HepG2 (cell line): ENCODE measurements around the gene CABLES1. TPM values are rescaled to one million over a fixed set of nuclear protein-coding genes. Genes with fewer than 3 reads are reported as not detected.
A peak's percentile ranks its signal among the peaks of the same experiment; 100 is the strongest.

Source experiments
- ATAC-seq: fragments of 200-7000 bp; cut with Tn5 transposase; 3 replicates; pipeline ENCODE4 v1.9.1; 2020; ENCODE audit warnings: mild to moderate bottlenecking, moderate library complexity
- BruUV-seq: library from RNA; stranded (reverse); fragments of 400-500 nt; replicated peaks from 2 replicates; lab custom pipeline; 2021; lab: Mats Ljungman, UMichigan
- CTCF ChIA-PET: fragments of 300-600 bp; formaldehyde crosslinking; extraction: SDS; loops from one replicate; lab custom pipeline; 2021; ENCODE audit warnings: low total read pairs, inconsistent platforms, low intra/inter-chr PET ratio; lab: Yijun Ruan, JAX
- POLR2A ChIA-PET: fragments of 350-600 bp; sonication (Branson Sonifier 250); formaldehyde crosslinking; loops from one replicate; lab custom pipeline; 2020; ENCODE audit warnings: antibody characterized with exemption, inconsistent platforms; lab: Yijun Ruan, JAX
- DNase-seq: peaks from one replicate; pipeline ENCODE4 v3.0.0-alpha.2; 2015; ENCODE audit warnings: low spot score
- FAIRE-seq: peaks from 3 replicates; lab custom pipeline; 2011; peaks lifted over from hg19 to GRCh38; lab: Jason Lieb, UNC
- H2AFZ ChIP-seq: one replicate; pipeline ENCODE4 v1.6.1; 2011; ENCODE audit warnings: low read length, inconsistent platforms
- H3K27ac ChIP-seq: fragments of 300-600 bp; 3 replicates; pipeline ENCODE4 v1.8.0; 2011; ENCODE audit warnings: mixed run types, mild to moderate bottlenecking, mixed read lengths, low read length, inconsistent platforms; ENCODE audit not compliant: insufficient read depth; ENCODE audit errors: extremely low read length
- H3K27me3 ChIP-seq, 2 experiments: fragments of 200-600 bp in 1 of 2; 2 replicates in 1 of 2; 3 replicates in 1 of 2; pipeline versions ENCODE4 v1.6.0 to v1.8.0; 2011; ENCODE audit warnings: low read length in 2 of 2, mild to moderate bottlenecking in 2 of 2, moderate library complexity in 2 of 2, inconsistent platforms in 1 of 2; ENCODE audit not compliant: insufficient read depth in 2 of 2, control insufficient read depth in 1 of 2
- H3K36me3 ChIP-seq, 2 experiments: fragments of 200-600 bp in 1 of 2; replicated peaks in 1 of 2; 2 replicates in 1 of 2; 3 replicates in 1 of 2; pipeline versions ENCODE4 v1.5.1 to v1.8.0; 2011; ENCODE audit warnings: low read length in 2 of 2, inconsistent platforms in 1 of 2; ENCODE audit not compliant: insufficient read depth in 2 of 2, control insufficient read depth in 1 of 2
- H3K4me1 ChIP-seq: 2 replicates; pipeline ENCODE4 v1.5.1; 2012; ENCODE audit warnings: low read length, inconsistent platforms; ENCODE audit not compliant: insufficient read depth
- H3K4me2 ChIP-seq: 2 replicates; pipeline ENCODE4 v1.6.0; 2011; ENCODE audit warnings: low read depth, low read length, inconsistent platforms
- H3K4me3 ChIP-seq, 3 experiments: fragments of 200-600 bp in 1 of 3; sonication (generic), shearing (Covaris generic) in 1 of 3; replicated peaks in 1 of 3; 2 replicates each; pipeline ENCODE4 v1.5.1; 2011 to 2016; ENCODE audit warnings: low read length in 3 of 3, inconsistent platforms in 2 of 3, low read depth in 2 of 3, mild to moderate bottlenecking in 2 of 3, control low read depth in 1 of 3, mixed read lengths in 1 of 3; ENCODE audit not compliant: insufficient read depth in 1 of 3
- H3K79me2 ChIP-seq: one replicate; pipeline ENCODE4 v1.6.1; 2011; ENCODE audit warnings: low read length, inconsistent platforms; ENCODE audit not compliant: insufficient read depth
- H3K9ac ChIP-seq: 2 replicates; pipeline ENCODE4 v1.6.0; 2011; ENCODE audit warnings: mild to moderate bottlenecking, low read depth, low read length, inconsistent platforms; ENCODE audit not compliant: insufficient read depth
- H3K9me3 ChIP-seq: 2 replicates; pipeline ENCODE4 v1.5.1; 2012; ENCODE audit warnings: mild to moderate bottlenecking, low read length
- H4K20me1 ChIP-seq: 2 replicates; pipeline ENCODE4 v1.6.0; 2011; ENCODE audit warnings: inconsistent platforms, mild to moderate bottlenecking, low read length, moderate library complexity; ENCODE audit not compliant: insufficient read depth
- FIP1L1 ChIP-seq: fragments of 200-400 bp; formaldehyde crosslinking; IDR thresholded peaks from 2 replicates; pipeline ENCODE4 v1.6.1; 2018; ENCODE audit warnings: low read depth, mild to moderate bottlenecking, low read length, moderate library complexity, borderline replicate concordance; ENCODE audit not compliant: insufficient read depth
- ONECUT2 ChIP-seq: sonication (generic); formaldehyde crosslinking; IDR thresholded peaks from 2 replicates; pipeline ENCODE4 v1.4.0; 2020; ENCODE audit warnings: missing genetic modification reagents
- ZNF274 ChIP-seq: sonication (generic); formaldehyde crosslinking; IDR thresholded peaks from 2 replicates; pipeline ENCODE4 v1.5.1; 2020; ENCODE audit warnings: mild to moderate bottlenecking, missing genetic modification reagents
- ZNF552 ChIP-seq: sonication (generic); formaldehyde crosslinking; IDR thresholded peaks from 2 replicates; pipeline ENCODE4 v1.9.0; 2022; ENCODE audit warnings: missing genetic modification reagents, mild to moderate bottlenecking, borderline replicate concordance
- WGBS: methylation state at CpG from one replicate; pipeline ENCODE4 v1.1.6; 2017; ENCODE audit warnings: low lambda C conversion rate; 5-methylcytosine and 5-hydroxymethylcytosine counted together
- in situ Hi-C: cut with HindIII; loops from 2 replicates; pipeline ENCODE4 v1.10.0; 2017; ENCODE audit warnings: low pct_unique_long_range_greater_than_20kb; ENCODE audit not compliant: extremely low pct_ligation_motif_present
- intact Hi-C: fragments of 100-400 bp; cut with micrococcal nuclease; formaldehyde crosslinking; loops from one replicate; pipeline ENCODE4 v1.10.0; 2022; ENCODE audit not compliant: unreplicated experiment
- polyA plus RNA-seq, 8 experiments: library from polyadenylated mRNA; depleted of rRNA in 3 of 8; stranded (reverse) in 7 of 8; unstranded in 1 of 8; fragments of >200 nt; fragmentation: Illumina TruSeq in 4 of 8; extraction: Trizol in 4 of 8; gene quantifications; 2 replicates each; pipeline versions ENCODE4 v1.2.1 to v1.2.3, GENCODE V29; 2011 to 2016; ENCODE audit warnings: low read depth in 4 of 8, missing spikeins in 1 of 8, mixed read lengths in 1 of 8; ENCODE audit not compliant: insufficient read depth in 1 of 8
- total RNA-seq, 5 experiments: library from RNA; depleted of rRNA; stranded (reverse); fragments of >200 nt; fragmentation: Illumina TruSeq; extraction: Trizol; gene quantifications; 2 replicates each; pipeline ENCODE4 v1.2.3, GENCODE V29; 2016; ENCODE audit warnings: low read depth in 1 of 5
- TF ChIP-seq, protein P1 (sequence below): sonication (generic); formaldehyde crosslinking; conservative IDR thresholded peaks from 2 replicates; pipeline ENCODE4 v1.8.0; 2022; ENCODE audit warnings: missing genetic modification reagents
- TF ChIP-seq, protein P2 (sequence below): sonication (generic); formaldehyde crosslinking; conservative IDR thresholded peaks from 2 replicates; pipeline ENCODE4 v1.8.0; 2022; ENCODE audit warnings: low read depth, missing genetic modification reagents

Gene CABLES1
- total and polyA plus RNA-seq, 2 of the 13 experiments (the other 11 are each of a cell fraction or from before 2014, with no cell fraction given), result 14.7 to 25.8 TPM

DNA sequence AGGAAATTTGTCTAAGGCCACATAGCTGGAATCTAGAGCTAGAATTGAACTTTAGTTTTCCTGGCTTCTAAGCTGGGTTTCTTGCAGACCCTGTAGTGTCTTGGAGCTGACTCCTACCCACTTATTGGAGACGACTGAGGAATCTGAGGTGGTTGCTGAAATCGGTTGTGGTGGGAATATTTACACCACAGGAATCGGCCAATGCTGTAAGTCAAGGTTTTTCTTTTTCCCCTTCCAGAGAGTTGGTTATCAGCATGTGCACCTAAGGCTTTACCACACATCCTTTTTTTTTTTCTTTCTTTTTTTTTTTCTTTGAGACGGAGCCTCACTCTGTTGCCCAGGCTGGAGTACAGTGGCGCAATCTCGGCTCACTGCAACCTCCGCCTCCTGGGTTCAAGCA, 9.4 kb downstream of the CABLES1 start:
- H3K27ac ChIP-seq, result peak overlapping the region; percentile 96
- FAIRE-seq (no peak), ATAC-seq (no peak), DNase-seq (no peak)
- BruUV-seq, result no TSS peak
- no peaks in the 10 kb centered on the region; a peak in 3 of 5 replicates for H3K36me3 ChIP-seq
- TF ChIP-seq, protein P1, sequence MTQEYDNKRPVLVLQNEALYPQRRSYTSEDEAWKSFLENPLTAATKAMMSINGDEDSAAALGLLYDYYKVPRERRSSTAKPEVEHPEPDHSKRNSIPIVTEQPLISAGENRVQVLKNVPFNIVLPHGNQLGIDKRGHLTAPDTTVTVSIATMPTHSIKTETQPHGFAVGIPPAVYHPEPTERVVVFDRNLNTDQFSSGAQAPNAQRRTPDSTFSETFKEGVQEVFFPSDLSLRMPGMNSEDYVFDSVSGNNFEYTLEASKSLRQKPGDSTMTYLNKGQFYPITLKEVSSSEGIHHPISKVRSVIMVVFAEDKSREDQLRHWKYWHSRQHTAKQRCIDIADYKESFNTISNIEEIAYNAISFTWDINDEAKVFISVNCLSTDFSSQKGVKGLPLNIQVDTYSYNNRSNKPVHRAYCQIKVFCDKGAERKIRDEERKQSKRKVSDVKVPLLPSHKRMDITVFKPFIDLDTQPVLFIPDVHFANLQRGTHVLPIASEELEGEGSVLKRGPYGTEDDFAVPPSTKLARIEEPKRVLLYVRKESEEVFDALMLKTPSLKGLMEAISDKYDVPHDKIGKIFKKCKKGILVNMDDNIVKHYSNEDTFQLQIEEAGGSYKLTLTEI, result no peak
- no peak overlapping the region for H3K4me2 ChIP-seq
- WGBS, result 95% methylated on average over 7 of the region's 7 CpGs
- ChIA-PET CTCF (no interaction called here), POLR2A (interaction anchor here (3.1 kb wide), 1 partner anchor 10 kb away, joined by 12 read pairs; no protein-coding TSS in a partner anchor)
- H3K9ac ChIP-seq, result no peak overlapping the region
- H4K20me1 ChIP-seq, result no peaks in the 10 kb centered on the region
- no peaks in the 10 kb centered on the region; a peak in 1 of 5 replicates for H3K27me3 ChIP-seq
- no peak overlapping the region for H3K4me3 ChIP-seq
- H3K9me3 ChIP-seq, result no peaks in the 10 kb centered on the region
- in situ Hi-C loops, result no loop called here
- H2AFZ ChIP-seq, result no peak overlapping the region
- H3K4me1 ChIP-seq, result peaks cover 98% of the 10 kb centered on the region
- peaks cover 78% of the 10 kb centered on the region for H3K79me2 ChIP-seq
- intact Hi-C loops, result no loop called here

DNA sequence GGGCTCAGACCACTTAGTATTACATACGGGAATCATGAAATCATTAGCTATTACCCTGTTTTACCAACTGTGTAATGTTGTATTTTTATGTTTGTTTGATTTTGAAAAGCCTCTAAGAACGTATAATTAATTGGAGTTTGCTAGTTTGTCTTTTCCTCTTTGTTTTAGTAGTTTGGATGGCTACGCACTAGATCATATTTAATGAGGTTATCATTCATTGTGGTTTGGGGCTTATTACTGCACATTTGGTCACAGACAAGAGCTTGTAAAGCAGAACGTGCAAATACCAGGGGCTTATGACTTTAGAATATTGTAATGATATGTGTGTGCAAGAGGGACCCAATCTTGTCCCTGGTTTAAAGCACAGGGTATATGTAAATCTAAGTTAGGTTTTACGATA, 10.3 kb downstream of the CABLES1 start:
- H3K4me1 ChIP-seq, result peaks cover 97% of the 10 kb centered on the region
- TF ChIP-seq, protein P2, sequence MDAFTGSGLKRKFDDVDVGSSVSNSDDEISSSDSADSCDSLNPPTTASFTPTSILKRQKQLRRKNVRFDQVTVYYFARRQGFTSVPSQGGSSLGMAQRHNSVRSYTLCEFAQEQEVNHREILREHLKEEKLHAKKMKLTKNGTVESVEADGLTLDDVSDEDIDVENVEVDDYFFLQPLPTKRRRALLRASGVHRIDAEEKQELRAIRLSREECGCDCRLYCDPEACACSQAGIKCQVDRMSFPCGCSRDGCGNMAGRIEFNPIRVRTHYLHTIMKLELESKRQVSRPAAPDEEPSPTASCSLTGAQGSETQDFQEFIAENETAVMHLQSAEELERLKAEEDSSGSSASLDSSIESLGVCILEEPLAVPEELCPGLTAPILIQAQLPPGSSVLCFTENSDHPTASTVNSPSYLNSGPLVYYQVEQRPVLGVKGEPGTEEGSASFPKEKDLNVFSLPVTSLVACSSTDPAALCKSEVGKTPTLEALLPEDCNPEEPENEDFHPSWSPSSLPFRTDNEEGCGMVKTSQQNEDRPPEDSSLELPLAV (CRISPR knock-in tag), result no peak
- no peak for TF ChIP-seq ZNF552 (CRISPR knock-in tag)
- TF ChIP-seq FIP1L1, result no peak
- no peak for TF ChIP-seq ZNF274 (CRISPR knock-in tag)
- no peak for TF ChIP-seq ONECUT2 (CRISPR knock-in tag)
- TF ChIP-seq, all 625 proteins: peak for 0
- no peak overlapping the region for H3K27ac ChIP-seq
- no peaks in the 10 kb centered on the region for H4K20me1 ChIP-seq
- CTCF ChIA-PET, result no interaction called here
- intact Hi-C loops, result no loop called here
- no peak overlapping the region for H2AFZ ChIP-seq
- ATAC-seq (no peak), DNase-seq (no peak), FAIRE-seq (no peak)
- WGBS, result 94% methylated on average over 5 of the region's 5 CpGs
- no peak overlapping the region for H3K4me2 ChIP-seq
- no TSS peak for BruUV-seq
- POLR2A ChIA-PET, result no interaction called here
- peaks cover 0 to 2% of the 10 kb centered on the region in 2 experiments; a peak in 3 of 5 replicates for H3K36me3 ChIP-seq
- no peak overlapping the region for H3K9ac ChIP-seq
- H3K9me3 ChIP-seq, result no peaks in the 10 kb centered on the region
- peaks cover 76% of the 10 kb centered on the region for H3K79me2 ChIP-seq
- no peak overlapping the region for H3K4me3 ChIP-seq
- no peaks in the 10 kb centered on the region; a peak in 1 of 5 replicates for H3K27me3 ChIP-seq
- in situ Hi-C loops, result no loop called here
